Uterus (tissue), 2 donors: ENCODE measurements around the gene MXD3.

Experiments
- CTCF ChIP-seq, 4 experiments: fragments of 200-600 bp in 2 of 4; fragments of 450-650 bp in 2 of 4; sonication (generic) in 2 of 4; IDR thresholded peaks; one replicate each; pipeline ENCODE4 v1.5.1; 2016 to 2019; ENCODE audit warnings: antibody characterized with exemption in 4 of 4, mild to moderate bottlenecking in 2 of 4, moderate library complexity in 1 of 4
- POLR2A ChIP-seq, 2 donors: fragments of 450-650 bp; IDR thresholded peaks; one replicate each; pipeline ENCODE4 v1.6.1; 2016; ENCODE audit warnings: antibody characterized with exemption in 2 of 2, mild to moderate bottlenecking in 1 of 2, moderate library complexity in 1 of 2

- TF ChIP-seq CTCF (IDR thresholded peaks at IDR 0.05) (no peak), POLR2A (IDR thresholded peaks at IDR 0.05) (no peak)
Measured at GRCh38 chr5:177260961-177261360, 50.7 kb downstream of the MXD3 start.
